Stimulated activated CD4-positive, alpha-beta T cell treated with anti-CD3 and anti-CD28 coated beads, Interleukin-12 subunit alpha, Interleukin-12 subunit beta, amount 100 ng/mL, for 24 hours (primary cell): Measurements from ENCODE around the gene HNF4A.
"Not testable (repeated sequence)": the region's sequence is repeated elsewhere in the genome, so short reads cannot be mapped to it uniquely, and the experiment has no call there.

Experiments used
- DNase-seq, 2 experiments: peaks; one replicate each; pipeline ENCODE4 v3.0.0-alpha.2; 2020; ENCODE audit warnings: low read depth in 2 of 2

HNF4A gene

GRCh38 chr20:44468044-44468782, 112.7 kb downstream of the HNF4A start:
- DNase-seq: no peak

- DNase-seq: no peak
Measured at GRCh38 chr20:44470327-44470726, 114.8 kb downstream of the HNF4A start.

GRCh38 chr20:44471481-44471882, 116.0 kb downstream of the HNF4A start:
- DNase-seq: no peak

- not testable (repeated sequence) for DNase-seq
Measured at GRCh38 chr20:44472283-44472682, 116.8 kb downstream of the HNF4A start.

- DNase-seq: no peak
Measured at GRCh38 chr20:44475372-44475693, 119.8 kb downstream of the HNF4A start.

- DNase-seq: peak; percentile 83 to 88
Measured at GRCh38 chr20:44475694-44476560, 120.4 kb downstream of the HNF4A start, which contains the start of gene TTPAL. TSS of gene TTPAL (plus strand) at chr20:44475874. CDS start at chr20:44480000, 4,126 bp downstream.

- no peak for DNase-seq
Measured at GRCh38 chr20:44477151-44477550, 121.7 kb downstream of the HNF4A start.

GRCh38 chr20:44478206-44478605, 122.7 kb downstream of the HNF4A start:
- DNase-seq: no peak

GRCh38 chr20:44479643-44480042, 124.1 kb downstream of the HNF4A start:
- DNase-seq: no peak

GRCh38 chr20:44480097-44480496, 124.6 kb downstream of the HNF4A start:
- DNase-seq: no peak

- DNase-seq: no peak
Measured at GRCh38 chr20:44481719-44482416, 126.4 kb downstream of the HNF4A start.

GRCh38 chr20:44483112-44483511, 127.6 kb downstream of the HNF4A start:
- no peak for DNase-seq
